ENCODE results near the gene B3GALT5. TPM values are rescaled to one million over a fixed set of nuclear protein-coding genes. Genes with fewer than 3 reads are reported as not detected.

B3GALT5 gene
- total RNA-seq, 8 experiments from 2014 or later, result 0.04 to 3.4 (median 0.99) TPM

GRCh38 chr21:39616211-39616772 is 3.6 kb downstream of the B3GALT5 start:
- H3K4me3 ChIP-seq, result no peak overlapping the region
- H3K4me1 ChIP-seq (replicated peaks in 1 of 2), result peaks cover 3 to 9% of the 10 kb centered on the region in 2 donors
- in situ Hi-C loops (cut with MboI; ENCODE audit: low pct_unique_long_range_greater_than_20kb in 2 of 9, low sequenced_read_pairs in 9 of 9, unreplicated experiment in 9 of 9), result no loop called here
- no peak for ATAC-seq (replicated peaks in 6 of 8)
- 0 to 100% (median 84%) methylated on average over 2 to 5 of the region's 5 CpGs for WGBS, 10 experiments
- no peak overlapping the region for H3K27ac ChIP-seq

- no peak overlapping the region for H3K4me3 ChIP-seq
- in situ Hi-C loops (cut with MboI; ENCODE audit: low pct_unique_long_range_greater_than_20kb in 2 of 9, low sequenced_read_pairs in 9 of 9, unreplicated experiment in 9 of 9), result no loop called here
- no peak for ATAC-seq (replicated peaks in 6 of 8)
- no peaks in the 10 kb centered on the region for H3K4me1 ChIP-seq (replicated peaks in 1 of 2)
- H3K27ac ChIP-seq, result no peak overlapping the region
Observed at GRCh38 chr21:39620856-39621255, 8.1 kb downstream of the B3GALT5 start.

- Histone ChIP-seq H3K27ac (no peak overlapping the region), H3K4me3 (no peak overlapping the region), H3K4me1 (replicated peaks in 1 of 2) (no peaks in the 10 kb centered on the region)
- in situ Hi-C loops (cut with MboI; ENCODE audit: low pct_unique_long_range_greater_than_20kb in 2 of 9, low sequenced_read_pairs in 9 of 9, unreplicated experiment in 9 of 9), result no loop called here
- WGBS, 10 experiments, result 18 to 100% (median 88%) methylated on average over 1 to 11 of the region's 12 CpGs
- no peak for ATAC-seq (replicated peaks in 6 of 8)
Observed at GRCh38 chr21:39625211-39625895, 12.6 kb downstream of the B3GALT5 start.

GRCh38 chr21:39628385-39628784 is 15.6 kb downstream of the B3GALT5 start:
- in situ Hi-C loops (cut with MboI; ENCODE audit: low pct_unique_long_range_greater_than_20kb in 2 of 9, low sequenced_read_pairs in 9 of 9, unreplicated experiment in 9 of 9), result no loop called here
- no peak overlapping the region for H3K27ac ChIP-seq
- no peak for ATAC-seq (replicated peaks in 6 of 8)
- H3K4me1 ChIP-seq (replicated peaks in 1 of 2), result peaks cover 0 to 9% of the 10 kb centered on the region in 2 donors
- H3K4me3 ChIP-seq, result no peak overlapping the region
- 34 to 100% (median 83%) methylated on average over 2 to 8 of the region's 8 CpGs; no CpG with 5 or more reads in 2 of the 10 experiments for WGBS, 10 experiments

GRCh38 chr21:39630191-39630591 is 17.5 kb downstream of the B3GALT5 start:
- Histone ChIP-seq H3K4me1 (replicated peaks in 1 of 2) (peaks cover 0 to 11% of the 10 kb centered on the region in 2 donors), H3K4me3 (no peak overlapping the region), H3K27ac (no peak overlapping the region)
- in situ Hi-C loops (cut with MboI; ENCODE audit: low pct_unique_long_range_greater_than_20kb in 2 of 9, low sequenced_read_pairs in 9 of 9, unreplicated experiment in 9 of 9), result no loop called here
- 11 to 86% (median 55%) methylated on average over 1 to 8 of the region's 8 CpGs; no CpG with 5 or more reads in 2 of the 10 experiments for WGBS, 10 experiments
- no peak for ATAC-seq (replicated peaks in 6 of 8)

- no peak overlapping the region for H3K27ac ChIP-seq
- in situ Hi-C loops (cut with MboI; ENCODE audit: low pct_unique_long_range_greater_than_20kb in 2 of 9, low sequenced_read_pairs in 9 of 9, unreplicated experiment in 9 of 9), result no loop called here
- no peak for ATAC-seq (replicated peaks in 6 of 8)
Observed at GRCh38 chr21:39630827-39631226, 18.1 kb downstream of the B3GALT5 start.

GRCh38 chr21:39631842-39632562 is 19.3 kb downstream of the B3GALT5 start:
- 54 to 100% (median 94%) methylated on average over 2 to 8 of the region's 10 CpGs for WGBS, 10 experiments
- Histone ChIP-seq H3K4me1 (replicated peaks in 1 of 2) (peaks cover 0 to 11% of the 10 kb centered on the region in 2 donors), H3K27ac (no peak overlapping the region), H3K4me3 (no peak overlapping the region)
- no peak for ATAC-seq (replicated peaks in 6 of 8)
- in situ Hi-C loops (cut with MboI; ENCODE audit: low pct_unique_long_range_greater_than_20kb in 2 of 9, low sequenced_read_pairs in 9 of 9, unreplicated experiment in 9 of 9), result no loop called here

More at GRCh38 chr21:39630827-39631226, 18.1 kb downstream of the B3GALT5 start:
- 0 to 100% (median 44%) methylated on average over 1 to 2 of the region's 2 CpGs; no CpG with 5 or more reads in 3 of the 10 experiments for WGBS, 10 experiments
- Histone ChIP-seq H3K4me3 (no peak overlapping the region), H3K4me1 (replicated peaks in 1 of 2) (peaks cover 0 to 11% of the 10 kb centered on the region in 2 donors)

GRCh38 chr21:39632796-39633442 is 20.2 kb downstream of the B3GALT5 start:
- Histone ChIP-seq H3K27ac (peak overlapping the region in 1 of 2 donors; percentile 37), H3K4me1 (replicated peaks in 1 of 2) (peaks cover 7 to 17% of the 10 kb centered on the region in 2 donors), H3K4me3 (no peak overlapping the region)
- in situ Hi-C loops (cut with MboI; ENCODE audit: low pct_unique_long_range_greater_than_20kb in 2 of 9, low sequenced_read_pairs in 9 of 9, unreplicated experiment in 9 of 9), result no loop called here
- ATAC-seq (replicated peaks in 6 of 8), result peak in 5 of 8 experiments; percentile 45 to 89 (median 78)
- 80 to 100% (median 86%) methylated on average over 1 of the region's 1 CpG; no CpG with 5 or more reads in 7 of the 10 experiments for WGBS, 10 experiments

GRCh38 chr21:39633770-39634181 is 21.0 kb downstream of the B3GALT5 start:
- no peak overlapping the region for H3K4me3 ChIP-seq
- WGBS, 10 experiments, result 0 to 100% (median 76%) methylated on average over 2 to 5 of the region's 5 CpGs; no CpG with 5 or more reads in 1 of the 10 experiments
- peaks cover 7 to 18% of the 10 kb centered on the region in 2 donors for H3K4me1 ChIP-seq (replicated peaks in 1 of 2)
- H3K27ac ChIP-seq, result no peak overlapping the region
- peak in 6 of 8 experiments; percentile 41 to 74 (median 54) for ATAC-seq (replicated peaks in 6 of 8)
- in situ Hi-C loops (cut with MboI; ENCODE audit: low pct_unique_long_range_greater_than_20kb in 2 of 9, low sequenced_read_pairs in 9 of 9, unreplicated experiment in 9 of 9), result no loop called here

GRCh38 chr21:39634507-39634906 is 21.8 kb downstream of the B3GALT5 start:
- no peak overlapping the region for H3K27ac ChIP-seq
- peaks cover 7 to 18% of the 10 kb centered on the region in 2 donors for H3K4me1 ChIP-seq (replicated peaks in 1 of 2)
- no peak for ATAC-seq (replicated peaks in 6 of 8)
- H3K4me3 ChIP-seq, result no peak overlapping the region
- in situ Hi-C loops (cut with MboI; ENCODE audit: low pct_unique_long_range_greater_than_20kb in 2 of 9, low sequenced_read_pairs in 9 of 9, unreplicated experiment in 9 of 9), result no loop called here
- WGBS, 10 experiments, result 50 to 100% (median 90%) methylated on average over 1 to 7 of the region's 10 CpGs; no CpG with 5 or more reads in 3 of the 10 experiments

GRCh38 chr21:39637197-39637970 is 24.6 kb downstream of the B3GALT5 start:
- H3K4me1 ChIP-seq (replicated peaks in 1 of 2), result peaks cover 9 to 26% of the 10 kb centered on the region in 2 donors
- H3K4me3 ChIP-seq, result no peak overlapping the region
- 37 to 100% (median 64%) methylated on average over 1 to 7 of the region's 8 CpGs; no CpG with 5 or more reads in 2 of the 10 experiments for WGBS, 10 experiments
- H3K27ac ChIP-seq, result no peak overlapping the region
- in situ Hi-C loops (cut with MboI; ENCODE audit: low pct_unique_long_range_greater_than_20kb in 2 of 9, low sequenced_read_pairs in 9 of 9, unreplicated experiment in 9 of 9), result no loop called here
- no peak for ATAC-seq (replicated peaks in 6 of 8)

- in situ Hi-C loops (cut with MboI; ENCODE audit: low pct_unique_long_range_greater_than_20kb in 2 of 9, low sequenced_read_pairs in 9 of 9, unreplicated experiment in 9 of 9), result no loop called here
- Histone ChIP-seq H3K27ac (no peak overlapping the region), H3K4me3 (no peak overlapping the region), H3K4me1 (replicated peaks in 1 of 2) (peaks cover 9 to 22% of the 10 kb centered on the region in 2 donors)
- WGBS, 10 experiments, result 29 to 80% (median 73%) methylated on average over 2 to 5 of the region's 5 CpGs; no CpG with 5 or more reads in 5 of the 10 experiments
- no peak for ATAC-seq (replicated peaks in 6 of 8)
Observed at GRCh38 chr21:39637971-39638240, 25.2 kb downstream of the B3GALT5 start.

Data from motor neuron (in vitro differentiated cells).